HEK293 (cell line): Measurements from ENCODE around the gene ISCU.

Experiments
- GFI1B ChIP-seq: fragments of 450-650 bp; formaldehyde crosslinking; IDR thresholded peaks from 2 replicates; pipeline ENCODE4 v1.5.1; 2016; ENCODE audit warnings: missing biosample characterization, missing genetic modification characterization
- GLI2 ChIP-seq: fragments of 450-650 bp; formaldehyde crosslinking; IDR thresholded peaks from 2 replicates; pipeline ENCODE4; 2017; ENCODE audit warnings: missing biosample characterization, missing genetic modification characterization, low read depth, borderline replicate concordance
- GLIS2 ChIP-seq: fragments of 450-650 bp; formaldehyde crosslinking; IDR thresholded peaks from 2 replicates; pipeline ENCODE4 v1.5.1; 2016; ENCODE audit warnings: missing biosample characterization, missing genetic modification characterization
- KLF9 ChIP-seq: fragments of 450-650 bp; formaldehyde crosslinking; IDR thresholded peaks from 2 replicates; pipeline ENCODE4 v1.5.1; 2016; ENCODE audit warnings: missing biosample characterization, missing genetic modification characterization, low read depth
- MYNN ChIP-seq: fragments of 450-650 bp; formaldehyde crosslinking; IDR thresholded peaks from 2 replicates; pipeline ENCODE4 v1.5.1; 2016; ENCODE audit warnings: missing biosample characterization, missing genetic modification characterization, borderline replicate concordance
- SCRT1 ChIP-seq: fragments of 450-650 bp; formaldehyde crosslinking; IDR thresholded peaks from 2 replicates; pipeline ENCODE4 v1.5.1; 2016; ENCODE audit warnings: missing biosample characterization, missing genetic modification characterization, borderline replicate concordance
- SETDB1 ChIP-seq: IDR thresholded peaks from one replicate; pipeline ENCODE4 v1.6.1; 2017; ENCODE audit warnings: mild to moderate bottlenecking, low read length, moderate library complexity, mixed read lengths; ENCODE audit not compliant: insufficient read length
- SP7 ChIP-seq: fragments of 450-650 bp; formaldehyde crosslinking; IDR thresholded peaks from 2 replicates; pipeline ENCODE4 v1.5.1; 2016; ENCODE audit warnings: missing biosample characterization, missing genetic modification characterization
- ZFP41 ChIP-seq: fragments of 450-650 bp; formaldehyde crosslinking; IDR thresholded peaks from 2 replicates; pipeline ENCODE4 v1.5.1; 2016; ENCODE audit warnings: missing biosample characterization, missing genetic modification characterization, borderline replicate concordance
- ZFP69B ChIP-seq: fragments of 450-650 bp; formaldehyde crosslinking; IDR thresholded peaks from 2 replicates; pipeline ENCODE4 v1.5.1; 2016; ENCODE audit warnings: missing biosample characterization, missing genetic modification characterization
- ZNF112 ChIP-seq: fragments of 450-650 bp; formaldehyde crosslinking; IDR thresholded peaks from 2 replicates; pipeline ENCODE4 v1.5.0; 2017; ENCODE audit warnings: missing biosample characterization, missing genetic modification characterization
- ZNF114 ChIP-seq: fragments of 450-650 bp; formaldehyde crosslinking; IDR thresholded peaks from 2 replicates; pipeline ENCODE4 v1.5.0; 2017; ENCODE audit warnings: missing biosample characterization, missing genetic modification characterization
- ZNF169 ChIP-seq: fragments of 450-650 bp; formaldehyde crosslinking; IDR thresholded peaks from 2 replicates; pipeline ENCODE4 v1.5.1; 2016; ENCODE audit warnings: missing biosample characterization, missing genetic modification characterization
- ZNF184 ChIP-seq: fragments of 450-650 bp; IDR thresholded peaks from 2 replicates; pipeline ENCODE4 v1.5.1; 2018; ENCODE audit warnings: missing biosample characterization, mild to moderate bottlenecking, missing genetic modification characterization
- ZNF19 ChIP-seq: fragments of 450-650 bp; formaldehyde crosslinking; IDR thresholded peaks from 2 replicates; pipeline ENCODE4; 2016; ENCODE audit warnings: missing biosample characterization, missing genetic modification characterization, low read depth
- ZNF202 ChIP-seq: fragments of 450-650 bp; formaldehyde crosslinking; IDR thresholded peaks from 2 replicates; pipeline ENCODE4 v1.5.1; 2016; ENCODE audit warnings: missing biosample characterization, missing genetic modification characterization, borderline replicate concordance
- ZNF341 ChIP-seq: fragments of 450-650 bp; formaldehyde crosslinking; IDR thresholded peaks from 2 replicates; pipeline ENCODE4; 2016; ENCODE audit warnings: low read depth, missing biosample characterization, missing genetic modification characterization
- ZNF350 ChIP-seq: fragments of 450-650 bp; formaldehyde crosslinking; IDR thresholded peaks from 2 replicates; pipeline ENCODE4 v1.5.0; 2017; ENCODE audit warnings: missing biosample characterization, mild to moderate bottlenecking, missing genetic modification characterization
- ZNF391 ChIP-seq: fragments of 450-650 bp; formaldehyde crosslinking; IDR thresholded peaks from 2 replicates; pipeline ENCODE4 v1.5.1; 2016; ENCODE audit warnings: low read depth, missing biosample characterization, missing genetic modification characterization, borderline replicate concordance
- ZNF398 ChIP-seq: fragments of 450-650 bp; formaldehyde crosslinking; IDR thresholded peaks from 2 replicates; pipeline ENCODE4 v1.5.1; 2017; ENCODE audit warnings: missing biosample characterization, missing genetic modification characterization
- ZNF423 ChIP-seq: fragments of 450-650 bp; formaldehyde crosslinking; IDR thresholded peaks from 2 replicates; pipeline ENCODE4 v1.5.1; 2016; ENCODE audit warnings: missing biosample characterization, missing genetic modification characterization
- ZNF48 ChIP-seq: fragments of 450-650 bp; formaldehyde crosslinking; IDR thresholded peaks from 2 replicates; pipeline ENCODE4 v1.5.1; 2016; ENCODE audit warnings: missing biosample characterization, missing genetic modification characterization
- ZNF514 ChIP-seq: fragments of 450-650 bp; formaldehyde crosslinking; IDR thresholded peaks from 2 replicates; pipeline ENCODE4 v1.5.1; 2016; ENCODE audit warnings: missing biosample characterization, missing genetic modification characterization
- ZNF529 ChIP-seq: fragments of 450-650 bp; formaldehyde crosslinking; IDR thresholded peaks from 2 replicates; pipeline ENCODE4 v1.5.1; 2017; ENCODE audit warnings: missing genetic modification characterization, missing biosample characterization; ENCODE audit not compliant: insufficient replicate concordance
- ZNF544 ChIP-seq: fragments of 450-650 bp; formaldehyde crosslinking; IDR thresholded peaks from 2 replicates; pipeline ENCODE4 v1.5.0; 2017; ENCODE audit warnings: missing biosample characterization, missing genetic modification characterization
- ZNF623 ChIP-seq: fragments of 450-650 bp; formaldehyde crosslinking; IDR thresholded peaks from 2 replicates; pipeline ENCODE4 v1.5.1; 2016; ENCODE audit warnings: missing biosample characterization, missing genetic modification characterization
- ZNF626 ChIP-seq: fragments of 450-650 bp; sonication (Bioruptor Pico); formaldehyde crosslinking; IDR thresholded peaks from 2 replicates; pipeline ENCODE4 v1.5.1; 2018; ENCODE audit warnings: missing biosample characterization, missing genetic modification characterization, inconsistent platforms
- ZNF76 ChIP-seq: fragments of 450-650 bp; formaldehyde crosslinking; IDR thresholded peaks from 2 replicates; pipeline ENCODE4; 2016; ENCODE audit warnings: low read depth, missing biosample characterization, missing genetic modification characterization, borderline replicate concordance
- ZNF792 ChIP-seq: fragments of 450-650 bp; formaldehyde crosslinking; IDR thresholded peaks from 2 replicates; pipeline ENCODE4 v1.5.1; 2016; ENCODE audit warnings: missing biosample characterization, missing genetic modification characterization
- ZSCAN23 ChIP-seq: fragments of 450-650 bp; formaldehyde crosslinking; IDR thresholded peaks from 2 replicates; pipeline ENCODE4 v1.5.1; 2016; ENCODE audit warnings: missing biosample characterization, missing genetic modification characterization
- ZSCAN30 ChIP-seq: fragments of 450-650 bp; IDR thresholded peaks from 2 replicates; pipeline ENCODE4 v1.5.1; 2018; ENCODE audit warnings: missing biosample characterization, mild to moderate bottlenecking, missing genetic modification characterization, moderate library complexity
- TF ChIP-seq, protein P1 (sequence below): fragments of 450-650 bp; IDR thresholded peaks from 2 replicates; pipeline ENCODE4 v1.5.1; 2018; ENCODE audit warnings: missing biosample characterization, mild to moderate bottlenecking, missing genetic modification characterization

Gene ISCU

GRCh38 chr12:108562348-108563135, at the start of gene ISCU (continued):
- peak; percentile 73 for TF ChIP-seq KLF9 (tag by site-specific recombination)
- no peak for TF ChIP-seq ZNF76 (tag by site-specific recombination)
- no peak for TF ChIP-seq ZNF19 (tag by site-specific recombination)
- TF ChIP-seq ZFP69B (tag by site-specific recombination), result no peak
- TF ChIP-seq SCRT1 (tag by site-specific recombination), result no peak
- no peak for TF ChIP-seq ZNF391 (tag by site-specific recombination)
- no peak for TF ChIP-seq ZNF623 (tag by site-specific recombination)
- no peak for TF ChIP-seq ZNF792 (tag by site-specific recombination)
- TF ChIP-seq ZNF184 (tag by site-specific recombination), result no peak
- no peak for TF ChIP-seq SETDB1
- TF ChIP-seq GLIS2, result peak; percentile 25; the same call in 1 of the 2 replicates
- no peak for TF ChIP-seq GLI2 (tag by site-specific recombination)
- no peak for TF ChIP-seq ZNF529 (tag by site-specific recombination)
- TF ChIP-seq ZNF48 (tag by site-specific recombination), result no peak
- TF ChIP-seq, protein P1, sequence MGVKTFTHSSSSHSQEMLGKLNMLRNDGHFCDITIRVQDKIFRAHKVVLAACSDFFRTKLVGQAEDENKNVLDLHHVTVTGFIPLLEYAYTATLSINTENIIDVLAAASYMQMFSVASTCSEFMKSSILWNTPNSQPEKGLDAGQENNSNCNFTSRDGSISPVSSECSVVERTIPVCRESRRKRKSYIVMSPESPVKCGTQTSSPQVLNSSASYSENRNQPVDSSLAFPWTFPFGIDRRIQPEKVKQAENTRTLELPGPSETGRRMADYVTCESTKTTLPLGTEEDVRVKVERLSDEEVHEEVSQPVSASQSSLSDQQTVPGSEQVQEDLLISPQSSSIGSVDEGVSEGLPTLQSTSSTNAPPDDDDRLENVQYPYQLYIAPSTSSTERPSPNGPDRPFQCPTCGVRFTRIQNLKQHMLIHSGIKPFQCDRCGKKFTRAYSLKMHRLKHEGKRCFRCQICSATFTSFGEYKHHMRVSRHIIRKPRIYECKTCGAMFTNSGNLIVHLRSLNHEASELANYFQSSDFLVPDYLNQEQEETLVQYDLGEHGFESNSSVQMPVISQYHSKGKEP (tag by site-specific recombination), result no peak
- TF ChIP-seq ZNF112, result no peak
- no peak for TF ChIP-seq MYNN (tag by site-specific recombination)
- no peak for TF ChIP-seq ZNF514 (tag by site-specific recombination)
- TF ChIP-seq ZFP41, result no peak
- TF ChIP-seq SP7 (tag by site-specific recombination), result peak; percentile 12; the same call in 1 of the 2 replicates
- TF ChIP-seq ZSCAN30, result peak; percentile 60; the same call in 1 of the 2 replicates
- TF ChIP-seq ZSCAN23 (tag by site-specific recombination), result no peak
- TF ChIP-seq ZNF398 (tag by site-specific recombination), result no peak
- no peak for TF ChIP-seq ZNF202 (tag by site-specific recombination)
- no peak for TF ChIP-seq ZNF626 (tag by site-specific recombination)
- TF ChIP-seq ZNF423 (tag by site-specific recombination), result no peak
- no peak for TF ChIP-seq ZNF114 (tag by site-specific recombination)
- no peak for TF ChIP-seq ZNF350 (tag by site-specific recombination)
- TF ChIP-seq ZNF544, result no peak
- TF ChIP-seq ZNF341, result no peak
- TF ChIP-seq GFI1B (tag by site-specific recombination), result no peak
- no peak for TF ChIP-seq ZNF169 (tag by site-specific recombination)
